Progenitor cell of endocrine pancreas (in vitro differentiated cells): ENCODE results near the gene DNM2. TPM values are rescaled to one million over a fixed set of nuclear protein-coding genes. Genes with fewer than 3 reads are reported as not detected.
A peak's percentile ranks its signal among the peaks of the same experiment; 100 is the strongest.
"Not testable (repeated sequence)": the region's sequence is repeated elsewhere in the genome, so short reads cannot be mapped to it uniquely, and the experiment has no call there.

Source experiments
- DNase-seq: peaks from one replicate; pipeline ENCODE4 v3.0.0; 2021; ENCODE audit warnings: low spot score; ENCODE audit not compliant: unreplicated experiment
- H3K27ac Mint-ChIP-seq: 2 replicates; pipeline ENCODE4 v1.8.0; 2021; ENCODE audit warnings: mild to moderate bottlenecking, moderate library complexity, mixed read lengths
- H3K27me3 Mint-ChIP-seq: 2 replicates; pipeline ENCODE4 v1.8.0; 2021; ENCODE audit warnings: mixed read lengths
- H3K36me3 Mint-ChIP-seq: 2 replicates; pipeline ENCODE4 v1.8.0; 2022; ENCODE audit warnings: mixed read lengths; ENCODE audit not compliant: insufficient read depth
- H3K4me1 Mint-ChIP-seq: 2 replicates; pipeline ENCODE4 v1.8.0; 2021; ENCODE audit warnings: low read depth, mixed read lengths
- H3K4me3 Mint-ChIP-seq: 2 replicates; pipeline ENCODE4 v1.8.0; 2021; ENCODE audit warnings: low read depth, mild to moderate bottlenecking, moderate library complexity, mixed read lengths
- H3K9me3 Mint-ChIP-seq: 2 replicates; pipeline ENCODE4 v1.8.0; 2021; ENCODE audit warnings: low read depth, mixed read lengths
- CTCF ChIP-seq: fragments of 200-600 bp; sonication (generic); IDR thresholded peaks from one replicate; pipeline ENCODE4 v1.5.0; 2021; ENCODE audit warnings: antibody characterized with exemption, mild to moderate bottlenecking; ENCODE audit not compliant: unreplicated experiment
- long read RNA-seq: library from polyadenylated mRNA; unstranded; transcript quantifications from one replicate; pipeline ENCODE4 v2.0.0, GENCODE V29; 2020
- total RNA-seq: library from RNA; stranded (reverse); gene quantifications from 2 replicates; pipeline ENCODE4 v1.2.1, GENCODE V29; 2021

The DNM2 gene
- total RNA-seq = 124 and 127 TPM in 2 replicates
- long read RNA-seq, partial matches to known transcripts = 0 of 5 reads
- long read RNA-seq, other reads (novel, unspliced or antisense) = 5 of 5 reads

- peak; percentile 98 for DNase-seq
- Mint-ChIP-seq H3K4me3 (peak within 1 kb of the TSS; percentile 93), H3K9me3 (no peaks in the 10 kb centered on the region), H3K27me3 (no peaks in the 10 kb centered on the region), H3K36me3 (no peaks in the 10 kb centered on the region), H3K4me1 (peaks cover 13% of the 10 kb centered on the region), H3K27ac (peak within 1 kb of the TSS; percentile 95)
- TF ChIP-seq CTCF = peak; percentile 88
Observed at GRCh38 chr19:10717356-10718204, at the start of gene DNM2. Gene DNM2 (plus strand): TSS chr19:10718079. CDS start chr19:10718243, 164 bp downstream.

- DNase-seq = no peak
- Mint-ChIP-seq H3K27ac (peak overlapping the region; percentile 22), H3K36me3 (peaks cover 26% of the 10 kb centered on the region), H3K9me3 (no peaks in the 10 kb centered on the region), H3K27me3 (no peaks in the 10 kb centered on the region), H3K4me3 (no peak overlapping the region), H3K4me1 (peaks cover 4% of the 10 kb centered on the region)
- TF ChIP-seq CTCF = no peak
Observed at GRCh38 chr19:10669246-10669645, 48.6 kb upstream of the DNM2 start.

- DNase-seq = no peak
- peak overlapping the region; percentile 22 for H3K27ac Mint-ChIP-seq
- H3K4me3 Mint-ChIP-seq = no peak overlapping the region
- no peaks in the 10 kb centered on the region for H3K27me3 Mint-ChIP-seq
- peaks cover 29% of the 10 kb centered on the region for H3K36me3 Mint-ChIP-seq
- peaks cover 4% of the 10 kb centered on the region for H3K4me1 Mint-ChIP-seq
- no peaks in the 10 kb centered on the region for H3K9me3 Mint-ChIP-seq
- no peak for TF ChIP-seq CTCF
Observed at GRCh38 chr19:10670182-10670581, 47.7 kb upstream of the DNM2 start.

- no peak for DNase-seq
- Mint-ChIP-seq H3K4me1 (peaks cover 4% of the 10 kb centered on the region), H3K36me3 (peaks cover 32% of the 10 kb centered on the region), H3K9me3 (no peaks in the 10 kb centered on the region), H3K4me3 (no peak overlapping the region), H3K27me3 (no peaks in the 10 kb centered on the region), H3K27ac (peak overlapping the region; percentile 73)
- no peak for TF ChIP-seq CTCF
Observed at GRCh38 chr19:10670876-10671804, 46.7 kb upstream of the DNM2 start.

GRCh38 chr19:10671922-10672321 is 46.0 kb upstream of the DNM2 start:
- H3K27me3 Mint-ChIP-seq, H3K27ac Mint-ChIP-seq, H3K4me1 Mint-ChIP-seq, H3K9me3 Mint-ChIP-seq, DNase-seq, H3K4me3 Mint-ChIP-seq: not testable (repeated sequence)
- H3K36me3 Mint-ChIP-seq = peaks cover 31% of the 10 kb centered on the region

GRCh38 chr19:10675214-10675613 is 42.7 kb upstream of the DNM2 start:
- peaks cover 32% of the 10 kb centered on the region for H3K36me3 Mint-ChIP-seq
- H3K9me3 Mint-ChIP-seq = not testable (repeated sequence)

More at GRCh38 chr19:10675214-10675613, 42.7 kb upstream of the DNM2 start:
- H3K27ac Mint-ChIP-seq = peak overlapping the region; percentile 77
- H3K27me3 Mint-ChIP-seq, H3K4me3 Mint-ChIP-seq, H3K4me1 Mint-ChIP-seq, DNase-seq: not testable (repeated sequence)
